Stomach smooth muscle (tissue), 2 donors: ENCODE data around the gene LENG1.

Experiments used
- H3K27ac ChIP-seq: one replicate; pipeline ENCODE4 v1.7.0; 2013; ENCODE audit warnings: mild to moderate bottlenecking, low read length, inconsistent platforms
- H3K27me3 ChIP-seq, 2 donors: one replicate each; pipeline ENCODE4 v1.7.0; 2013; ENCODE audit warnings: low read length in 2 of 2; ENCODE audit not compliant: insufficient read depth in 2 of 2, control insufficient read depth in 1 of 2
- H3K36me3 ChIP-seq, 2 donors: one replicate each; pipeline ENCODE4 v1.7.0; 2013; ENCODE audit warnings: low read length in 2 of 2; ENCODE audit not compliant: control insufficient read depth in 2 of 2, insufficient read depth in 2 of 2
- H3K4me1 ChIP-seq: one replicate; pipeline ENCODE4 v1.7.0; 2013; ENCODE audit warnings: low read length; ENCODE audit not compliant: control insufficient read depth, insufficient read depth
- H3K4me3 ChIP-seq, 2 donors: one replicate each; pipeline ENCODE4 v1.7.0; 2013; ENCODE audit warnings: low read length in 2 of 2
- H3K9ac ChIP-seq, 2 donors: one replicate each; pipeline ENCODE4 v1.7.0; 2013; ENCODE audit warnings: low read length in 2 of 2, mild to moderate bottlenecking in 1 of 2
- H3K9me3 ChIP-seq, 2 donors: one replicate each; pipeline ENCODE4 v1.7.0; 2013; ENCODE audit warnings: low read length in 2 of 2; ENCODE audit not compliant: control insufficient read depth in 2 of 2
- donor health status: healthy.
- donor health status: Pancreatic carcinoma.

LENG1 gene

DNA sequence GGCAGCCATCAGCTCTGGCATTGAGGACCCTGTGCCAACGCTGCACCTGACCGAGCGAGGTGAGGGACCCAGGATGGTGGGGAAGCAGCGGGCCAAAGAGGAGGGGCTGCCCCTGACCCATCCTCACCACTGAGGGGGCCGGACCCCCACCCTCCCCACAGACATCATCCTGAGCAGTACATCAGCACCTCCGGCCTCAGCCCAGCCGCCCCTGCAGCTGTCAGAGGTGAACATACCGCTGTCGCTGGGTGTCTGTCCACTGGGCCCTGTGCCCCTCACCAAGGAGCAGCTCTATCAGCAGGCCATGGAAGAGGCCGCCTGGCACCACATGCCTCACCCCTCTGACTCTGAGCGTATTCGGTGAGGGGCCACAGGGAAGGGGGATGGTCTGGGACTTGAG, 7.3 kb downstream of the LENG1 start:
- no peak overlapping the region for H3K4me3 ChIP-seq
- no peak overlapping the region for H3K9ac ChIP-seq
- no peak overlapping the region for H3K27ac ChIP-seq
- H3K4me1 ChIP-seq, result peaks cover 12% of the 10 kb centered on the region
- peaks cover 60 to 62% of the 10 kb centered on the region in 2 donors for H3K36me3 ChIP-seq
- no peaks in the 10 kb centered on the region for H3K9me3 ChIP-seq
- H3K27me3 ChIP-seq, result no peaks in the 10 kb centered on the region

DNA sequence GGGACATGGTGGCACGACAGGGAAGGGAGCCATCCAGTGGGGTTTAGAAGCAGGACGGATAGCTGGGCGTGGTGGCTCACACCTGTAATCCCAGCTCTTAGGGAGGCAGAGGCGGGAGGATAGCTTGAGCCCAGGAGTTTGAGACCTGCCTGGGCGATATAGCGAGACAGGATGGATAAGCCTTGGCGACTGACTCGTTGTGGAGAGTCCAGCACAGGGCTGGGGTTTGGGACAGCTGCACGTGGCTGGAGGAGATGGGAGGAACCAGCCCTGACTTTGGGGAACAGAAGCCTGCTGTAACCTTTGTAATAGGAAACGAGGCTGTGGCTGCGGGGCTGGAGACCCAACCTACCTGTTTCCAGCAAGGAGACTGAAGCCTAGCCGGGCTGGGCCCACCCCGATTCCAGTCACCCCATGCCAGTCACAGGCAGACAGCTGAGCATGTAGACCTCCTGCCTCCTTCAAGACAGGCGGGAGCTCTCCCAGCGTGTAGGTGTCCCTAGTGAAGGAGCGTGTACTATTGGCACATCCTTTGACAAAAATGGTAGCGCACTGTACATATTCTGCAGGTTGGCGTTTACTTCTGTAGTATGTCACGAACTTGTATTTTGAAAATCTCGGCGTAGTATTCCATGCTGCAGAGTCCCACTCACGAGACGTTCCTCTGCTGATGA, 8.0 kb downstream of the LENG1 start:
- H3K4me1 ChIP-seq, result peaks cover 17% of the 10 kb centered on the region
- H3K27me3 ChIP-seq, result no peaks in the 10 kb centered on the region
- H3K36me3 ChIP-seq, result peaks cover 62 to 64% of the 10 kb centered on the region in 2 donors
- no peaks in the 10 kb centered on the region for H3K9me3 ChIP-seq
- H3K27ac ChIP-seq, result no peak overlapping the region
- H3K4me3 ChIP-seq, result no peak overlapping the region
- no peak overlapping the region for H3K9ac ChIP-seq

DNA sequence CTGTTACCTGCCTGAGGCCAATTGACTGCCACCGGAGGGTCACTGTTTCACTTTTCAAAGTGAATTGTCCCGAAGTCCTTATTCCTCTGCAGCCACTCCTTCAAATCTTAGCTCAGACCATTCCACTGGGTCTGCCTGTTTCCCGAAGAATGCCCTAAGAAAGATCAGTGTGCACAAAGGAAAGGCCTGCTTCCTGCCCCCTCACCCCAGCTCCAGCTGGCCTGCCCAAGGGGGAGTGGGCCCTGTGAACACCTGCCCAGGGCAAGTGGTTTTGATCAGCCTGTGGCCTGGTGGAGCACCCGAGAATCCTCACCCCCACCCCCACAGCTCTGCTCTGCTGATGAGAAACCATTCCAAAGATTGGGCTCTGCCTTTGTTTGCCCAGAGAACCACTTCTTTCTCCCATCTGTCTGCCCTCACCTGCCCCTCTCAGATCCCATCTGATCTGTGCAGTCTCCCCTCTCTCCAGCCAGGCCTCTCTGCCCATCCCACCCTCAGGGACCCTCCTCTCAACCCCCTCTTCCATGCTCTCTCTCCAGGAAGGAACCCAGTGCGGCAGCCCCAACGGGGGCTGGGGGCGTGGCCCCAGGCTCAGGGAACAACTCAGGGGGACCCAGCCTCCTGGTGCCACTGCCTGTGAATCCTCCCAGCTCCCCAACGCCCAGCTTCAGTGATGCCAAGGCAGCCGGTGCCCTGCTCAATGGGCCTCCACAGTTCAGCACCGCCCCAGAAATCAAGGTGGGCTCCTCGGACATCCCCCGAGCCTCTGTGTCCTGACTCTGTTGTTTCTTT, 10.3 kb downstream of the LENG1 start:
- peaks cover 15% of the 10 kb centered on the region for H3K4me1 ChIP-seq
- no peak overlapping the region for H3K27ac ChIP-seq
- no peak overlapping the region for H3K9ac ChIP-seq
- H3K27me3 ChIP-seq, result no peaks in the 10 kb centered on the region
- H3K9me3 ChIP-seq, result no peaks in the 10 kb centered on the region
- H3K36me3 ChIP-seq, result peaks cover 68 to 76% of the 10 kb centered on the region in 2 donors
- no peak overlapping the region for H3K4me3 ChIP-seq

DNA sequence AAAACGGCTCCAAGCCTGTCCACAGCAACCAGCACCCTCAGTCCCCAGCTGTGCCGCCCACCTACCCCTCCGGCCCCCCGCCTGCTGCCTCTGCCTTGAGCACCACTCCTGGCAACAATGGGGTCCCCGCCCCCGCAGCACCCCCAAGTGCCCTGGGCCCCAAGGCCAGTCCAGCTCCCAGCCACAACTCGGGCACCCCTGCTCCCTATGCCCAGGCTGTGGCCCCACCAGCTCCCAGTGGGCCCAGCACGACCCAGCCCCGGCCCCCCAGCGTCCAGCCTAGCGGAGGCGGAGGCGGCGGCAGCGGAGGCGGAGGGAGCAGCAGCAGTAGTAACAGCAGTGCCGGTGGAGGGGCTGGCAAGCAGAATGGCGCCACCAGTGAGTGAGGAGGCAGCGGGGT, 11.4 kb downstream of the LENG1 start:
- Histone ChIP-seq H3K27me3 (no peaks in the 10 kb centered on the region), H3K4me1 (peaks cover 10% of the 10 kb centered on the region), H3K9me3 (no peaks in the 10 kb centered on the region), H3K36me3 (peaks cover 73 to 76% of the 10 kb centered on the region in 2 donors), H3K4me3 (no peak overlapping the region), H3K9ac (no peak overlapping the region), H3K27ac (no peak overlapping the region)

DNA sequence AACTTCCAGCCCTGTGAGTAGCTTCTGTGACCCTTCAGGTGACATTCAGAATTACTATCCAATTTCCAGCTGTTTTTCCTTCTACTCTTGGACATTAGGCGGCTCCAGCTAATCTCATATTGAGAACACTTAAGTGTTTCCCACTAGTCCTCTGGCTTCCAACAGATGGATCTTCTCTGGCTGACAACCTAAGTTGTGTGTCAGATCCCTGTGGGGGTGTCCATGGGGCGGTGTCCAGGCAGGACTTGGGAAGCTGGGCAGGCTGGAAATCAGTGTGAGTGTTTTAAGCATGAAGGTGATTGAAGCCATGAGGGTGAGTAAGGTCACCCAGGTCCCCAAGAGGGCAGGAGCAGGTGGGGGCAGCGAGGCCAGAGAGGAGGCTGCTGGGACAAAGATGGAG, 11.8 kb downstream of the LENG1 start:
- no peak overlapping the region for H3K9ac ChIP-seq
- H3K4me1 ChIP-seq, result peaks cover 9% of the 10 kb centered on the region
- H3K36me3 ChIP-seq, result peaks cover 73 to 79% of the 10 kb centered on the region in 2 donors
- H3K9me3 ChIP-seq, result no peaks in the 10 kb centered on the region
- no peak overlapping the region for H3K4me3 ChIP-seq
- H3K27me3 ChIP-seq, result no peaks in the 10 kb centered on the region
- no peak overlapping the region for H3K27ac ChIP-seq

DNA sequence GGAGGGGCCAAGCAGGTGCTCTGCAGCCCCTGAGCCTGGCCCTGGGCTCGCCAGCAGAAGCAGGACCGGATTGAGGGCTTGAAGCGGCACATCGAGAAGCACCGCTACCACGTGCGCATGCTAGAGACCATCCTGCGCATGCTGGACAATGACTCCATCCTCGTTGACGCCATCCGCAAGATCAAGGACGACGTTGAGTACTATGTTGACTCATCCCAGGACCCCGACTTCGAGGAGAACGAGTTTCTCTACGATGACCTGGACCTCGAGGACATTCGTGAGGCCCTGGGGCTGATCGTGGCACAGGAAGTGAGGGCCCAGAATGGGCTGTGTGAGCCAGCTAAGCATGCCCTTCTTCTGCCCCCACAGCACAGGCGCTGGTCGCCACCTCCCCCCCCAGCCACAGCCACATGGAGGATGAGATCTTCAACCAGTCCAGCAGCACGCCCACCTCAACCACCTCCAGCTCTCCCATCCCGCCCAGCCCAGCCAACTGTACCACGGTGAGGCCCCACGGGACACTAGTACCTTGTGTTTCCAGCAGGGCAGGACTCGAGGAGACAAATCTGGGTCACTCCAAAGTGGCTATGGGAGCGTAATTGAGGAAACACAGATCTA, 13.9 kb downstream of the LENG1 start:
- Histone ChIP-seq H3K27ac (no peak overlapping the region), H3K4me3 (no peak overlapping the region), H3K4me1 (peaks cover 13% of the 10 kb centered on the region), H3K27me3 (no peaks in the 10 kb centered on the region), H3K9ac (no peak overlapping the region), H3K36me3 (peaks cover 68 to 69% of the 10 kb centered on the region in 2 donors), H3K9me3 (no peaks in the 10 kb centered on the region)

DNA sequence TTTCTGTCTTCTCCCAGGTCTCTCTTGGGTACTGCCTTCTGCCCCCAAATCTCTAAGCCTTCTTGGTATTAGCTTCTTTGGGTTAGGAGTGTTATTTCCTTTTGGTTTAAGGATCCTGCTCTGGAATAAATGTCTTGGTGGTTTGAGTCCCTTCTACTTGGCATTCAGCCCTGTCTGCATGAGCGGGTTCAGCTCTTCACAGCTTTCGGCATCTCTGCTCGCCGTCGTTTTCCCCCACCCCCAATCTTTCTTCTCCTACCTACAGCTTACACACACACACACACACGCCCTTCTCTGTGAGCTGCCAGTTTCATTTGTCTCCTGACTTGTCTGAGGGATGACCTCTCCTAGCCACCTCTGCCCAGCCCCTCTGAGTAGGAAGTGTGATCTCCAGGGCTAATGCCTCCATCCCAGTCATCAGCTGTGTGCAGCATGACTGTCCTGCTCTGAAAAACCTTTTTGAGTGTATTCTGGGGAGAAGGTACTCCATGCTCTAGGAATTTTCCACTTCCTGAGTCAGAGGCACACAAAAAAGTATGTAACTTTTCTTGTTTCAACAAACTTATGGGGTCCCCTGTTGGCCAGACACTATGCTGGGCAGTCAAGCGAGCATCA, 17.2 kb downstream of the LENG1 start:
- no peak overlapping the region for H3K4me3 ChIP-seq
- H3K27me3 ChIP-seq, result no peaks in the 10 kb centered on the region
- H3K9me3 ChIP-seq, result no peaks in the 10 kb centered on the region
- H3K4me1 ChIP-seq, result peaks cover 31% of the 10 kb centered on the region
- no peak overlapping the region for H3K27ac ChIP-seq
- H3K36me3 ChIP-seq, result peaks cover 49 to 53% of the 10 kb centered on the region in 2 donors
- H3K9ac ChIP-seq, result no peak overlapping the region

DNA sequence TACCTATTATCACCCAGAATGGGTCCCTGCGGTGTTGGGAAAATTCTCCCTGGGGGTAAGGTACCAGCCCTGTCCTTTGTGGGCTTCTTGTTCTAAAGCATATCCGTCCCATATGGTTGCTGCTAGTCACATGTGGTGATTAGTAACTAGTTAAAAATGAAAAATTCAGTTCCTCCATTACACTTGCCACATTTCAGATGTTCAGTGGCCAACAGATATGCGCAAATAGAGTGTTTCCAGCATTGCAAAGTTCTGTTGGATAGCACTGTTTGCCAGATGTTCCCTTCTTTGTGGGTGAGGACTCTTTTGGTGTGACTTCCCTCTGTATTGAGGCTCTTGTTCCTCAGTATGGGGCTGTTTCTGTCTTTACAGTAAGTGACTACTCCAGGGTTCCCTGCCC, 18.2 kb downstream of the LENG1 start:
- Histone ChIP-seq H3K4me1 (peaks cover 29% of the 10 kb centered on the region), H3K9me3 (no peaks in the 10 kb centered on the region), H3K27me3 (no peaks in the 10 kb centered on the region), H3K36me3 (peaks cover 39 to 43% of the 10 kb centered on the region in 2 donors), H3K27ac (no peak overlapping the region), H3K9ac (no peak overlapping the region), H3K4me3 (no peak overlapping the region)

DNA sequence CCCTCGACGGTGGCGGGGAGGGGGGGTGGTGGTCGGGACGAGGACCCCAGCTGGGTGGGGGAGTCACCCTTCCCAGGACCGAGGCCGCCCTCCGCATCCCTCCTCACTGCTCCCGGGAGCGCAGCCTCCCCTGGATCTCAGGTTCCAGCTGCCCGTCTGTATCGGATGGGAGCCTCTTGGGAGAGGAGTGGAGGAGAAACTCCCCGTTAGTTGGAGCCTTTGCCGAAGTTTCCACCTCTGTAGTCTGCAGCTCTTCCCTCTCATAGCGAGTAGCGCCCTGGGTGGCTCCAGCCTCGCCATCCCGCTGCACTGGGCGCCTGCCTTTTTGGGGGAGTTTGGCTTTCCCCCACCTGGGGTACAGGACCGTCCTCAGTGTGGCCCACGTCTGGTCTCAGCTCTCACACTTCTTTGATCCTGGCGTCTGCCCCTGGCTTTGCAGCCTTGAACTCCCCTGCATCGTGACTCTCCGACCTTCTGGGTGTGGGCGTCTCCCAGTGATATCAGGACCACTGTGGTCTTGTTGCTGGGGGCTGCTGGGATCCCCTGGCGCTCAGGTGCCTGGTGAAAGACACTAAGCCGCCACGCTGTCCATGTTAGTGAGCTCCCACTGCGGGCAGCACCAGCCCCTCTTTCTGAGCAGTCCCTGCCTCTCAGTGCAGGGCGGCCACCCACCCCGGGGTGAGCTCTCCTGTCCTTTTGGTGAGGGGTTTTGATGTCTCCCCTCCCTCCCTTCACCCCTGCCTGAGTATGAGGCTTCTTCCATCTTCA, 20.8 kb downstream of the LENG1 start:
- Histone ChIP-seq H3K27me3 (peaks cover 0 to 5% of the 10 kb centered on the region in 2 donors), H3K4me3 (peak overlapping the region; percentile 53 to 82), H3K9me3 (no peaks in the 10 kb centered on the region), H3K36me3 (peaks cover 13 to 17% of the 10 kb centered on the region in 2 donors), H3K27ac (no peak overlapping the region), H3K9ac (peak overlapping the region; percentile 42 to 81), H3K4me1 (peaks cover 35% of the 10 kb centered on the region)
